ENCODE results near the gene KIAA1586. TPM values are rescaled to one million over a fixed set of nuclear protein-coding genes. Genes with fewer than 3 reads are reported as not detected.
"Not testable (repeated sequence)": the region's sequence is repeated elsewhere in the genome, so short reads cannot be mapped to it uniquely, and the experiment has no call there.

KIAA1586 gene
- total RNA-seq, 1 donor from 2014 or later, result 23.9 TPM

DNA sequence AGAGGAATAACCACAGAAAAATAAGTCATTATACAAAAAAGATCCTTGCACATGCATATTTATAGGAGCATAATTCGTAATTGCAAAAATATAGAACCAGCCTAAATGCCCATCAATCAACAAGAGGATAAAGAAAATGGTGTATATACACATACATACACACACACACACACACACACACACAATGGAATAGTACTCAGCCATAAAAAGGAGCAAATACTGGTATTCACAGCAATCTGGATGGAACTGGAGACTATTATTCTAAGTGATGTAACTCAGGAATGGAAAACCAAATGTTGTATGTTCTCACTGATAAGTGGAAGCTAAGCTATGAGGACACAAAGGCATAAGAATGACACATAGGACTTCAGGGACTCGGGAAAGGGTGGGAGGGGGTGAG, 1.9 kb upstream of the KIAA1586 start:
- no peak for DNase-seq

DNA sequence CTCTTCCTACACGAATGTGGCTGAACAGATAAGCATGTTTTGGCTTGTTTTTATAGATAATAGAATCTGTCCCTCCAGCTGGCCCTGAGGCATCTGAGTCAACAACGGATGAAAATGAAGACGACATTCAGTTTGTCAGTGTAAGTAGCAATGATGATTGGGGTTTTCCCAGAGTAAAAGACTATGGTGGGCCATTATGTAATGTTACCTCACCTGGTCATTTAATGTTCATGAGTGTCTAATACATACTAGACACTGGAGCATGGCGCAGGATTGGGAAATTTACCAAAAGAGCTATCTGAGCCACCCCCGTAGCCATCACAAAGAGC, 728 bp downstream of the KIAA1586 start:
- DNase-seq, result not testable (repeated sequence)

DNA sequence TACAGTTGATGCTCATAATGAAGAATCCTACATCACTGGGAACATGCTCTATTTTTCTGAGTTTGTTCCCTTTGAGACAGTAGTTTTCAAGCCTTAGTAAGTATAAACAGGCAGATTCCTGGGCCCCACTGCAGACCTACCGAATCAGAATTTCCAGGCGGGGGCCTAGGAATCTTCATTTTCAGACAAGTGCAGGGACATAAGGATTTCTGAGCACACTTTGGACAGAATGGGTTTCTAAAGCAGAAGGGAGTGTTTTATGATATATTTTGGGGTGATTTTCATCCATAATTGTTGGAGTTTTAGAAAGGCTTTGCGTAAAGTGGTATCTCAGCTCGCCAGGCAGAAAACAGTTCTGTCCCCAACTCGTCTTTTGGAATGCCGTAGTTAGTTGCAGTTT, 1.4 kb downstream of the KIAA1586 start:
- DNase-seq, result not testable (repeated sequence)

DNA sequence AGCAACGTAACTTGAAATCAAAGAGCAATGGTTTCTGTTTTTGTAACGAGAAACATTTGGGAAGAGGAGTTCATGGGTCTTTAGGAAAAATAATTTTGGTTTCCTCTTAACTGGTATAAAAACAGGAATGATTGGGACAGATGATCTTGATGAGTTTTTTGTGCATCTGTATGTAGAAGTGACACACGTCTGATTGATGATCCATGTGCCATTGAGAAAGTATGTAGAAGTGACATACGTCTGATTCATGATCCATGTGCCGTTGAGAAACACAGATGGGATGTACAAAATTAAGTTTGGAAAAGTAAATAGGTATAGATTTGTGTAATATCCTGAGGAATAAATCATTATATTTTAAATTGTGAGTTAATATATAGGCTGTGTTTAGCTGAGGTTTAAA, 2.1 kb downstream of the KIAA1586 start:
- DNase-seq, result no peak

DNA sequence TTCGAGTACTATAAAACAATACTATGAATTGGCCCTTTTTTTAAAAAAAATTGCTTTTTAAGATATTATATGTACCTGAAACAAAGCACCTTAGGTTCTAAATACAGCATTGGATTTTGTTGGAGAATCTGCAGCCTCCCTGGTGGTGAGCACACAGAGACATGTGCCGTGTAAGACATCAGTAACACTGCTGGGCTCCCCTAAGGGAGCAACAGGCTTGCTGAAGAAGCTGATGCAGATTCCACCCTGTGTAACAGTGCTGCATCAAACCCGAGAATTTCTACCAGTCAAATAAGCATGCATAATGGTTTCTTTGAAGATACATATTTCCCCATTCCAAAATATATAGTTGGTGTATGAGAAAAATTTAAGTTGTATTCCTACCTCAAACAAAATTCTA, 17.4 kb downstream of the KIAA1586 start:
- no peak for DNase-seq

DNA sequence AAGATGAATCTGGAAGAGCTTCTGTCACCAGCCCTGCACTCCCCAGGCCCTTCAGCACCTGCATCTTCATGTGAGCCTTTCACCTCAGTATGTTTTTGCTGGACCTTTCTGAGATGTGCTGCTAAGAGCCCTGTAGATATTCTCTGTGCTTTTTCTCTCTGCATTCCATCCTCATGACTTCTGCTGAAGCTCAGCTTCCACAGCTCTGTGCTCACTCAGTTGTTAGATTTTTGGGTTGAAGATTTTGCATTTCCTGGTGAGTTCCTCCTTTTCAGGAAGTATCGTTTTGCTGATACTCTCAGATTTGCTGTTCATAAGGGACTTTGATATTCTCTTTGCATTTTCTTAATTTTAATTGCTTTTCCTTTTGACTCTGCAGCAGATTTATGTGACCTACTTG, 18.3 kb downstream of the KIAA1586 start:
- DNase-seq, result no peak

DNA sequence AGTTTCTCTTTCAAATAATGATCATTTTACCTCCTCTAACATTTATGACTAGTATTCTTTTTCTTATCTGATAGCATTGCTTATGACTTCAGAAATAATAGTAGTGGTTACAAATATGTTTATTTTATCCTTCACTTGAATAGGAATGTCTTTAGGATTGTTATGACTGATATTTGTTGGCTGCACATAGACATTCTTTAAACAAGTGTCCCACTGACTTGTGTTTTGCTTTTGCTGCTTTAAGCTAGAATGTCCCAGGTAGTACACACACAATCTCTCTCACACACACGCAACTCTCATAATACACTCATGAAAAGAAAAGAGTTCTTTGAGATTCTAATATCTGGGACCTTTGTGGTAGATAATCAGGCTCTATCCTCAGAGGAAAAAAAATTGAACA, 21.6 kb downstream of the KIAA1586 start:
- DNase-seq, result no peak

DNA sequence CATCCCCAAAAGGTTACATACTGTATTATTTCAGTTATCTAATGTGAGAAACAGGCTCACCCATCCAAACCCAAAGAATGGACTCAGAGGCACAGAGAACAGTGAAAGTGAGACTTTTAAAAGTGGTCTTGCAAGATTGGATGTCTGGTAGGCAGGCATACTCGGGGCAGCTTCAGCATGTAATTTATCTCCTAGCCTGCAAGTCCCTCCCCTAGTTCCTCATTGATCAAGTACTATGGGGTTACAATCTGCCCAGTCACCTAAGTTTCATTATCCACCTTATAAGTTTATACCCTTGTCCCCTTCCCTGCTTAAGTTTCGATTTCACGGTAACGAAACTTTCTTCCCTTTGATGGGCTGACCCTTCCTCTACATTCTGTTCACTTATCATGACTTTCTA, 22.7 kb downstream of the KIAA1586 start:
- no peak for DNase-seq

DNA sequence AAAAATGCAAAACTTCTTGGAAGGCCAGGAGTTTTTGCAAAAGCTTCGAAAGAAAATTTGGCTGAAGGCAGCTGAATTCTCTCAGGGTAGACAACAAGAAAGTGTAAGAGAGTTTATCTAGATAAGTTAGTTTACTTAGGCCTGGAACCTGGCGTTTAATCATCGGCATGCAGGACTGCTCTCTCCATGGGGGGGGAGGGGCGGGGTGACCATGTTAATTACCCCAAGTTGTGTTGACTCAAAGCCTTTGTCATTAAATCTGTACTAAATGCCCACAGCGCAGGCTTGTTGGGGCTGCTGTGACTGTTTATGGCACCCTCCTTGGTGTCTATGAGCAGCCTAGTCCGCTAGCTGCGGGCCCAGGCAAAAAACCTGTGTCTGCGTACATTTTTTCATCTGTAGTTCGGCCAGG, 23.4 kb downstream of the KIAA1586 start:
- DNase-seq, result no peak

DNA sequence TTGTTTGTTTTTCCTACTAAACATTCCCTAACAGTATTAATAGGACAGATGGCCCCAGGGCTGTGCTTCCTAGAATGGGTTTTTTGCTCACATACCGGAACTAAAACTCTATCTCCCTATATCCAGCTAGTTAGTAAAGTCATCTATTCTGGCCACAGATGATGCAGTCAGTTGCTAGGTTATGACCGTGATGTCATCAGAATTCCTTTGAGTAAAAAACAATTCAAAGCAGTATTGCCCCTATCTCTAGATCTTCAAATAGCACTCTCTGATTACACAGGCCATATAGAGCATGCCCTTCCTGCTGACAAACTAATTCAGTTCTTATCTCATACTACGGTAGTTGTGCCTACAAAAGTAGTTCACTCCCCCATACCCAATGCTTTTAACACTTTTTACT, 25.6 kb downstream of the KIAA1586 start:
- no peak for DNase-seq

DNA sequence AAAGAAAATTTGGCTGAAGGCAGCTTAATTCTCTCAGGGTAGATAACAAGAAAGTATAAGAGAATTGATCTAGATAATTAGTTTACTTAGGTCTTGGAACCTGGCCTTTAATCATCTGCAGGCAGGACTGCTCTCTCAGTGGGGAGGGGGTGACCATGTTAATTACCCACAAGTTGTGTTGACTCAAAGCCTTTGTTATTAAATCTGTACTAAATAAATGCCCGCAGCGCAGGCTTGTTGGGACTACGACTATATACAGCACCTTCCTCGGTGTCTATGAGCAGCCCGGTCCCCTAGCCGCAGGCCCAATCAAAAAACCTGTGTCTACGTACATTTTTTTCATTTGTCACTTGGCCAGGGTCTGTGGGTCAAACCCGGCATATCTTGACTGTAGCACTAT, 27.9 kb downstream of the KIAA1586 start:
- no peak for DNase-seq

DNA sequence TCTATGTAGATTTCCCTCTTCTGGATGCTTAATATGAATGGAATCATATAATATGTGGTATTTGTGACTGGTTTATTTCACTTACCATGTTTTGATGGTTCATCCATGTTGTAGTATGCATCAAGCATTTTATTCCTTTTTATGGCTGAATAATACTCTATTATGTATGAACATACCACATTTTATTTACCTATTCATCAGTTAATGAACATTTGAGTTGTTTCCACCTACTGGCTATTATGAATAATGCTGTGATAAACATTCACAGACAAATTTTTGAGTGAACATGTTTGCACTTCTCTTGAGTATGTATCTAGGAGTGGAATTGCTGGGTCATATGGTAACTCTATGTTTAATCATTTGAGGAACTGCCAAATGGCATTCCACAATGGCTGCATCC, 28.6 kb downstream of the KIAA1586 start:
- no peak for DNase-seq

DNA sequence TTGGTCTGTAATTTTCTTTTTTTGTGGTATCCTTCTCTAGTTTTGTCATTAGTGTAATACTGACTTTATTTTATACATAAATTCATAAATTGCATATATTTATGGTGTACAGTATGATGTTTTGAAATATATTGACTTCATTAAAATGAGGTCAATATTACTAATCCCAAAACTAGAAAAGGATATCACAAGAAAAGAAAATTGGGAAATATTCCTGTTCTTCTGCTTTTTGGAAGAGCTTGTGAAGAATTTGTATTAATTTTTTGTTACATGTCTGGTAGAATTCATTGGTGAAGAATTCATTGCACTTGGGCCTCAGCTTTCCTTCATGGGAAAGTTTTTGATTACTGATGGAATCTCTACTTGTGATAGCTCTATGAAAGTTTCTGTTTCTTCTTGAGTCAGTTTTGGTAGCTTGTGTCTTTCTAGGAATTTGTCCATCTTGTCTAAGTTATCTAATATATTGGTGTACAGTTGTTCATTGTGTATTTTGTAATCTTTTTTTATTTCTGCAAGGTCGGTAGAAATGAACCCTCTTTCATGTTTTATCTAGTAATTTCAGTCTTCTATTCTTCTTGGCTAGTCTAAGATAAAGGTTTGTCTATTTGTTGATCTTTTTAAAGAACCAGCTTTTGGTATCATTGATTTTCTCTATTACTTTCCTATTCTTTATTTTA, 32.2 kb downstream of the KIAA1586 start:
- DNase-seq, result no peak

DNA sequence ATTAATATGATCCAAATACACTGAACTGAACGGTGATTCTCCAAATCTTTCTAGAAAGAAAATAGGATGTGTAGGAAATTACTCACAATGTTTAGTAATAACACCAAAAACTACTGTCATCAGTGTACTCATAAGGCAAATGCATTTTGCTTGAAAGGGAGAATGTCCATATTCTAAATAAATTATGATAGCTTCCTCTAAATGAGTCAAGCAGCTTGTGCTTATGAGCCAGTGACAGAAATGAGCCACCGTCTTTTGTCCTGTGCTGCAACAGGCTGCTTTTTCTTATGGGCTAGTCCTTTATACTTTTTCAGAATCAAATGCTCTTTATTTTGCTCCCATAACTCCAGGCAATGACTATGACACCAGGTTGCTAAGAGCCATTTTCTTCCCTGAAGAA, 39.0 kb downstream of the KIAA1586 start:
- DNase-seq, result no peak

DNA sequence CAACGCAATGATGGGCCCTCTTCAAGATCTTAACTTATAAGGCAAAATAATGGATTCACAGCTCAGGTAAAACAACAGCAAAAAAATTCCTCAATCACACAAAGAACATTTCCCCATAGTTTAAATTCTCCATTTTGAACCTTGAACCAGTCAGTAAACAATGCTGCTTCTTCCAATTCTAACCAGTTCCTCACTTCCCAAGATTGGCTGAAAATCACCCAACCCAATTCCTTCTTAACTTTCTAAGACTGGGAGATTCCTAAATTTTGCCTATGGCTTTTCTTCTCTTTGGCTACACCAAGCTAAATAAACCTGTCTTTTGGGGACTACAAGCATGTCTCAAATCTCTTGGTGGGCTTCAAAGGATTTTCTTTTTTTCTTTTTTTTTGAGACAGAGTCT, 40.4 kb downstream of the KIAA1586 start:
- no peak for DNase-seq

DNA sequence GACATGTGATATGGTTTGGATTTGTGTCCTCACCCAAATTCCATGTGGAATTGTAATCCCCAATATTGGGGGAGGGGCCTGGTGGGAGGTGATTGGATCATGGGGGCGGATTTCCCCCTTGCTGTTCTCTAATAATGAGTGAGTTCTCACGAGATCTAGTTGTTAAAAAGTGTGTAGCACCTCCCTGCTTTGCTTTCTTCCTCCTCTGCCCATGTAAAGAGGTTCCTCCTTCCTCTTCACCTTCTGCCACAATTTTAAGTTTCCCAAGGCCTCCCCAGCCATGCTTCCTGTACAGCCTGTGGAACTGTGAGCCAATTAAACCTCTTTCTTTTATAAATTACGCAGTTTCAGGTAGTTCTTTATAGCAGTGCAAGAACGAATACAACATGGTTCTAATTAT, 41.4 kb downstream of the KIAA1586 start:
- no peak for DNase-seq

DNA sequence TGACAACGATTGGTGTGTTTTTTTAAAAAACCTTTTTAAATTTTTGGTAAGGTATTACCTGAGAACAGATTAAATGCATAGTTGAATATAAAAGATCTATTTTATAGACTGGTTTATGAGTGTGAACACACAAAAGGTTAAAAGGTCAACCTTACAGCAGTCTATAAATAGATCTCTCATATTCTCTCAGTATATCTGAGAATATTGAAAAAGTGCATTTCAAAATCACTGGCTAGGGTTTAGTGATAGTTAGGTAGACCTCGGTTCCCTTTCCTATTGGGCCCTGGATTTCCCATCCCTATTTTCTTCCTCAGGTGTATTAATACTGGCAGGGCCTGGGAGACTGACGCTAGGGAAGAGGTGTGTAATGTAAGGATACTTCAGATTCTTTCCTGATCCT, 42.8 kb downstream of the KIAA1586 start:
- no peak for DNase-seq

DNA sequence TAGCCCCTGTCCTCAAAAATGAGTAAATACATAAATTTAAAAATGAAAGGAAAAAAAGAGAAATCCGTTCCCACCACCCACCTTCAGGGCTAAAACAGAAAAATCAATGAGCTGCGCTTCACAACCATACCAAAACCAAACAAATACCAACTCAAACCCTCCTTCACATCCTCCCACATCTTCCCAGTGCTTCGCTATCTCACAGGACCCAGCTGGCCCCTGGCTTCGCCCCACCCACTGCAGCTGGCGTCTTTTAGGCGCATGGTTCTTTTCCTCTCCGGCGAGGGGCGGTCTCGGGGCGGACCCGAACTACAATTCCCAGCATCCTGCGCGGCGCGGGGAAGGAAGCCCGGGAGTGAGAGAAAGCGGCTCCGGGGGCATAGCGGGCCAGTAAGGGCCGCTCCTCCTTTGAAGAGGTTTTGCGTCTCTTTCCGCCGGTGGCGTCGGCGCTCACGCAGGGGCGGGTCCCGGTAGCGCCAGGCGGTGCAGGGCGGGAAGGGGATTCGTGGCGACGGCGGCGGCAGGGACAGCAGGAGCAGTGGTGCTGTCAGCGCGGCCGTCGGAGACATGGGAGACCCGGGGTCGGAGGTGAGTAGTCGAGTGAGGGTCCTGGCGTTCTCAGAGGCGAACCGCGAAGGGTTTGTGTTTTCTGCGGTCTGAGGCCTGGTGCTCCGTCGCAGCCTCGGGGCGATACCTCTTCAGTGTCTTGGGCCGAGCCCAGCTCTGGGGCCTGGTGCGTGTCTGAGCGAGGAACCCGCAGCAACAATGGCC, 43.4 kb downstream of the KIAA1586 start, which contains the start of gene ZNF451:
TSS of gene ZNF451 (plus strand) at position 502 of the 771 bp plus-strand sequence. CDS start at position 568, 66 bp downstream.
- peak; percentile 96 for DNase-seq

DNA sequence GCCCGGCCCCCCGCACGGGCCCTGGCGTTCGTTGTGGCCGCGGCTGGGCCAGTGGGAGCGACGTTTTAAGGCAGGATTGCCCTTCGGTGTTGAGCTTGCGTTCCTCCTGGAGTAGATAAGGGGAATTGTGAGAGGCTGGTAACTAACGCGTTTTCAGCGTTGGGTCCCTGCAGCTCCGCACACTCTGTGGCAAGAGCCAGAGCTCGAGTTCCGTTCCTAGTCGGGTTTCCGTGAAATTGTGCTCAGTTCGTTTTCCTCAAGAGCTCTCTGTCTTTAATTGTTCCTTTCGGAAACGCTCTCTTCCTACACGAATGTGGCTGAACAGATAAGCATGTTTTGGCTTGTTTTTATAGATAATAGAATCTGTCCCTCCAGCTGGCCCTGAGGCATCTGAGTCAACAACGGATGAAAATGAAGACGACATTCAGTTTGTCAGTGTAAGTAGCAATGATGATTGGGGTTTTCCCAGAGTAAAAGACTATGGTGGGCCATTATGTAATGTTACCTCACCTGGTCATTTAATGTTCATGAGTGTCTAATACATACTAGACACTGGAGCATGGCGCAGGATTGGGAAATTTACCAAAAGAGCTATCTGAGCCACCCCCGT, 44.1 kb downstream of the KIAA1586 start:
- not testable (repeated sequence) for DNase-seq

DNA sequence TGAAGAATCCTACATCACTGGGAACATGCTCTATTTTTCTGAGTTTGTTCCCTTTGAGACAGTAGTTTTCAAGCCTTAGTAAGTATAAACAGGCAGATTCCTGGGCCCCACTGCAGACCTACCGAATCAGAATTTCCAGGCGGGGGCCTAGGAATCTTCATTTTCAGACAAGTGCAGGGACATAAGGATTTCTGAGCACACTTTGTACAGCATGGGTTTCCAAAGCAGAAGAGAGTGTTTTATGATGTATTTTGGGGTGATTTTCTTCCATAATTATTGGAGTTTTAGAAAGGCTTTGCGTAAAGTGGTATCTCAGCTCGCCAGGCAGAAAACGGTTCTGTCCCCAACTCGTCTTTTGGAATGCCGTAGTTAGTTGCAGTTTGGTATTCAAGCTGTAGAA, 44.9 kb downstream of the KIAA1586 start:
- not testable (repeated sequence) for DNase-seq

DNA sequence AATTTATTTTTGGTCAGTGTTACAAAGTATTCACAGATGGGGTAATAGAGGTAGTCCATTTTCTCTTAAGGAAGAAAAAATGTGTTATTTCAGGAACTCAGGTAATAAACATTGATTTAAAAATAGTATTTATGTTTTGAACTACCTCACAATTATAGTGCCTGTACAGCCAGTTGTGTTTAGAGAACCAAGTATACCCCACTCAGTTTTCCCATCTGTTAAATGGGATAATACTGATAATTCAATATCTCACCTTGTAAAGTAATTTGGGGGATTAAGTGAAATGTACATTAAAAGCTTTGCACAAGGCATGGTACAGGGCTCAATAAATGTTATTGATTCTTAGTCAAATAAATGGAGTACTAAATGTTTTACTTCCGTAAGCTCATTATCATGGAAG, 48.2 kb downstream of the KIAA1586 start:
- no peak for DNase-seq

DNA sequence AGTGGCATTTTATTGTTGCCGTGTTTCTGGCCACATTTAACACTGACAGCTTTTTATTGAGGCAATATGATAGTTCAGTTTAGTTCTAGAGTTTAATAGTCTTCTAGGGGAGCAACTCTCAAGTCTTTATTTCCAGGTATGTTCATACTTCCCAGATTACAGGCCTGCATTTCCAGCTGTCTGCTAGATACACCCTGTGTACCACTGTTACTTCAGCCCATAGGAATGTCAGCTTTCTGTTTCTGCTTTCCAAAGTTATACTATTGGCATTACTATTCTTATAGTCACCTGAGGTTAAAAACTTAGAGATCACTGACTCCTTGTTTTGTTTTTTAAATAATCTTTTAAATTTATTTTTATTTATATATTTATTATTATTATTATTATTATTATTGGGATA, 51.1 kb downstream of the KIAA1586 start:
- DNase-seq, result no peak

DNA sequence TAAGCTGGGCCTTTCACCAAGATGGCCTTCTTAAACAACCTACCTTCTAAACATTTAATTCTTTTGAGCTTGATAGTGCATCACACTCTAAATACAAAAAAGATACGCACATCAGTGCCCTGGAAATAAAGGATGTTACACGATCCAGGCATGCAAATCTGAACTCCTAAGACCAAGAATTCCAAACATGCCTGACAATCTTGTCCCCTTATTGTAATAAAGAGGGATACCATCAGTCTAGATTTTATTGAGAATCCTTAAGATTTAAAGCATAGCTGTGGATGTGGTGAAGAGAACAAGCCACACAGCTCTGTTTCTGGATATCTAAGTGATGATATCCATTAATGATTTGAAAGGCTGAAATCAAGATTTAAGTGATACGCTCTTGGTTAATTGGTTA, 56.5 kb downstream of the KIAA1586 start:
- no peak for DNase-seq

DNA sequence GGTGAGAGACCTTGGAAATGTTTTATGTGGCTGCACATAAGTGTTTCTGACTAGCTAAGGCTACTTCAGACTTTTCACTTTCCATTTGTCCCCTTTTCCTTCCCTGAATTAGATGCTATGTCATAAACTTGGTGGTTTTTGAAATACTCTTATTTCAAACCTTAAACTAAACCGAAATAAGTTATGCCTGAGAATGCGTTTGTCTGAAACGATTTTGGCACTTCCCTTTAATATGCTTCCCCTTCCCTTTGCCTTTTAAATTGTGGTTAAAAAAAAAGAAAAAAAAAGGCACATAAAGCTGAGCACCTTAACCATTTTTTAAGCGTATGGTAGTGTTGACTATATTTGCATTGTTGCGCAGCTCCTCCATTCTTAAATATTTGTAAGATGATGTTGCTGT, 57.8 kb downstream of the KIAA1586 start:
- DNase-seq, result no peak
